HepG2 (cell line): Measurements from ENCODE around the gene ABTB2. TPM values are rescaled to one million over a fixed set of nuclear protein-coding genes. Genes with fewer than 3 reads are reported as not detected.

Experiments
- DNMT1 ChIP-seq: sonication (generic); formaldehyde crosslinking; IDR thresholded peaks from 2 replicates; pipeline ENCODE4 v1.5.1; 2020; ENCODE audit warnings: mild to moderate bottlenecking, missing genetic modification reagents
- FOXA3 ChIP-seq: IDR thresholded peaks from 2 replicates; pipeline ENCODE4 v1.6.1; 2016; ENCODE audit warnings: missing genetic modification reagents, missing compliant biosample characterization
- HNF4A ChIP-seq: sonication (generic); formaldehyde crosslinking; IDR thresholded peaks from 2 replicates; pipeline ENCODE4 v1.4.0; 2020; ENCODE audit warnings: missing genetic modification reagents
- KMT2A ChIP-seq: sonication (generic); formaldehyde crosslinking; IDR thresholded peaks from 2 replicates; pipeline ENCODE4 v1.4.0; 2020; ENCODE audit warnings: missing genetic modification reagents
- MIER3 ChIP-seq: IDR thresholded peaks from 2 replicates; pipeline ENCODE4 v1.6.1; 2016; ENCODE audit warnings: missing compliant biosample characterization, borderline replicate concordance
- TCF7 ChIP-seq: sonication (generic); IDR thresholded peaks from 2 replicates; pipeline ENCODE4 v1.6.1; 2016; ENCODE audit warnings: antibody characterized with exemption, low read depth
- THRA ChIP-seq: sonication (generic); formaldehyde crosslinking; IDR thresholded peaks from 2 replicates; pipeline ENCODE4 v1.4.0; 2020; ENCODE audit warnings: missing genetic modification reagents, borderline replicate concordance
- TMF1 ChIP-seq: sonication (generic); formaldehyde crosslinking; IDR thresholded peaks from 2 replicates; pipeline ENCODE4 v1.8.1; 2022; ENCODE audit warnings: low read depth, missing genetic modification reagents
- ZBTB39 ChIP-seq: sonication (generic); formaldehyde crosslinking; IDR thresholded peaks from 2 replicates; pipeline ENCODE4 v1.5.0; 2020; ENCODE audit warnings: missing genetic modification reagents
- ZKSCAN8 ChIP-seq: IDR thresholded peaks from 2 replicates; pipeline ENCODE4 v1.6.1; 2016; ENCODE audit warnings: borderline replicate concordance, missing genetic modification reagents, missing compliant biosample characterization
- ZNF205 ChIP-seq: IDR thresholded peaks from 2 replicates; pipeline ENCODE4 v1.6.1; 2018; ENCODE audit warnings: missing biosample characterization, missing genetic modification reagents
- ZNF24 ChIP-seq: fragments of 450-650 bp; IDR thresholded peaks from 2 replicates; pipeline ENCODE4 v1.6.1; 2017; ENCODE audit warnings: antibody characterized with exemption, mild to moderate bottlenecking
- ZNF276 ChIP-seq: sonication (generic); formaldehyde crosslinking; IDR thresholded peaks from 2 replicates; pipeline ENCODE4 v1.4.0; 2020; ENCODE audit warnings: mild to moderate bottlenecking, low read depth, missing genetic modification reagents
- ZNF614 ChIP-seq: IDR thresholded peaks from 2 replicates; pipeline ENCODE4 v1.6.1; 2018; ENCODE audit warnings: missing biosample characterization, missing genetic modification reagents, inconsistent platforms, borderline replicate concordance
- ZNF713 ChIP-seq: sonication (generic); formaldehyde crosslinking; IDR thresholded peaks from 2 replicates; pipeline ENCODE4 v1.4.0; 2020; ENCODE audit warnings: mild to moderate bottlenecking, missing genetic modification reagents
- ZNF773 ChIP-seq: sonication (generic); formaldehyde crosslinking; IDR thresholded peaks from 2 replicates; pipeline ENCODE4 v1.4.0; 2020; ENCODE audit warnings: missing genetic modification reagents, borderline replicate concordance
- ZNF816 ChIP-seq: sonication (generic); formaldehyde crosslinking; IDR thresholded peaks from 2 replicates; pipeline ENCODE4 v1.8.0; 2022; ENCODE audit warnings: missing genetic modification reagents, mild to moderate bottlenecking, borderline replicate concordance
- ZNF839 ChIP-seq: sonication (generic); formaldehyde crosslinking; IDR thresholded peaks from 2 replicates; pipeline ENCODE4 v1.4.0; 2020; ENCODE audit warnings: missing genetic modification reagents, mild to moderate bottlenecking, borderline replicate concordance
- polyA plus RNA-seq, 8 experiments: library from polyadenylated mRNA; depleted of rRNA in 3 of 8; stranded (reverse) in 7 of 8; unstranded in 1 of 8; fragments of >200 nt; fragmentation: Illumina TruSeq in 4 of 8; extraction: Trizol in 4 of 8; gene quantifications; 2 replicates each; pipeline versions ENCODE4 v1.2.1 to v1.2.3, GENCODE V29; 2011 to 2016; ENCODE audit warnings: low read depth in 4 of 8, missing spikeins in 1 of 8, mixed read lengths in 1 of 8; ENCODE audit not compliant: insufficient read depth in 1 of 8
- total RNA-seq, 5 experiments: library from RNA; depleted of rRNA; stranded (reverse); fragments of >200 nt; fragmentation: Illumina TruSeq; extraction: Trizol; gene quantifications; 2 replicates each; pipeline ENCODE4 v1.2.3, GENCODE V29; 2016; ENCODE audit warnings: low read depth in 1 of 5
- TF ChIP-seq, protein P1 (sequence below): sonication (generic); formaldehyde crosslinking; IDR thresholded peaks from 2 replicates; pipeline ENCODE4 v1.4.0; 2020; ENCODE audit warnings: missing genetic modification reagents, borderline replicate concordance
- TF ChIP-seq, protein P2 (sequence below): sonication (generic); formaldehyde crosslinking; IDR thresholded peaks from 2 replicates; pipeline ENCODE4 v1.4.0; 2020; ENCODE audit warnings: missing genetic modification reagents

Gene ABTB2
- total and polyA plus RNA-seq, 2 of the 13 experiments (the other 11 are each of a cell fraction or from before 2014, with no cell fraction given): 5.1 to 15.4 TPM

DNA sequence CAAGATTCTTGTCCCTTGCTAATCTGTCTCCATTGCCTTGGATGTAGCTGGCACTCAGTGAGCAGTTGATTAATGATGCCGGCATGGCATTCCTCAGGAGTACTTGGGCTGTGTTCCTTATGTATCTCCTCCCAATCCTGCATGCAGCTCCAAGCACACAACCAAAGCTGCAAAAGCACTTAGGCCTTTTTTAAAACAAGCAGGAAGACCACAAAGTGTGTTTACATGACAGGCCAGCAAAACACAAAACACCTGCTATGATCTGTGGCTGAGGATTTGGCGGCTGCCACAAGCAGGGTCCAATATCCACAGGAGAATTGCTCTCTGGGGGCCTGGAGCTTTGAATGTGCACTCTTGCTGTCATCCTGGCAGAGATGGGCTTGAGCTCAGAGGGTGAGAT is 8.9 kb downstream of the ABTB2 start (continued):
- TF ChIP-seq, protein P1, sequence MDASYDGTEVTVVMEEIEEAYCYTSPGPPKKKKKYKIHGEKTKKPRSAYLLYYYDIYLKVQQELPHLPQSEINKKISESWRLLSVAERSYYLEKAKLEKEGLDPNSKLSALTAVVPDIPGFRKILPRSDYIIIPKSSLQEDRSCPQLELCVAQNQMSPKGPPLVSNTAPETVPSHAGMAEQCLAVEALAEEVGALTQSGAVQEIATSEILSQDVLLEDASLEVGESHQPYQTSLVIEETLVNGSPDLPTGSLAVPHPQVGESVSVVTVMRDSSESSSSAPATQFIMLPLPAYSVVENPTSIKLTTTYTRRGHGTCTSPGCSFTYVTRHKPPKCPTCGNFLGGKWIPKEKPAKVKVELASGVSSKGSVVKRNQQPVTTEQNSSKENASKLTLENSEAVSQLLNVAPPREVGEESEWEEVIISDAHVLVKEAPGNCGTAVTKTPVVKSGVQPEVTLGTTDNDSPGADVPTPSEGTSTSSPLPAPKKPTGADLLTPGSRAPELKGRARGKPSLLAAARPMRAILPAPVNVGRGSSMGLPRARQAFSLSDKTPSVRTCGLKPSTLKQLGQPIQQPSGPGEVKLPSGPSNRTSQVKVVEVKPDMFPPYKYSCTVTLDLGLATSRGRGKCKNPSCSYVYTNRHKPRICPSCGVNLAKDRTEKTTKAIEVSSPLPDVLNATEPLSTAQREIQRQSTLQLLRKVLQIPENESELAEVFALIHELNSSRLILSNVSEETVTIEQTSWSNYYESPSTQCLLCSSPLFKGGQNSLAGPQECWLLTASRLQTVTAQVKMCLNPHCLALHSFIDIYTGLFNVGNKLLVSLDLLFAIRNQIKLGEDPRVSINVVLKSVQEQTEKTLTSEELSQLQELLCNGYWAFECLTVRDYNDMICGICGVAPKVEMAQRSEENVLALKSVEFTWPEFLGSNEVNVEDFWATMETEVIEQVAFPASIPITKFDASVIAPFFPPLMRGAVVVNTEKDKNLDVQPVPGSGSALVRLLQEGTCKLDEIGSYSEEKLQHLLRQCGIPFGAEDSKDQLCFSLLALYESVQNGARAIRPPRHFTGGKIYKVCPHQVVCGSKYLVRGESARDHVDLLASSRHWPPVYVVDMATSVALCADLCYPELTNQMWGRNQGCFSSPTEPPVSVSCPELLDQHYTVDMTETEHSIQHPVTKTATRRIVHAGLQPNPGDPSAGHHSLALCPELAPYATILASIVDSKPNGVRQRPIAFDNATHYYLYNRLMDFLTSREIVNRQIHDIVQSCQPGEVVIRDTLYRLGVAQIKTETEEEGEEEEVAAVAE (CRISPR knock-in tag): no peak
- peak; percentile 65; the same call in 1 of the 2 replicates for TF ChIP-seq ZNF205 (CRISPR knock-in tag)
- no peak for TF ChIP-seq ZNF713 (CRISPR knock-in tag)
- 0 out of 2 replicates have a peak, but pooled peaks have one; percentile 16 for TF ChIP-seq FOXA3 (CRISPR knock-in tag)
- no peak for TF ChIP-seq ZNF276 (CRISPR knock-in tag)
- no peak for TF ChIP-seq ZNF24
- no peak for TF ChIP-seq ZNF773 (CRISPR knock-in tag)
- no peak for TF ChIP-seq MIER3
- no peak for TF ChIP-seq ZBTB39 (CRISPR knock-in tag)
- TF ChIP-seq TCF7: no peak
- no peak for TF ChIP-seq ZNF839 (CRISPR knock-in tag)
- peak; percentile 45; the same call in 1 of the 2 replicates for TF ChIP-seq HNF4A (CRISPR knock-in tag)
- TF ChIP-seq, protein P2, sequence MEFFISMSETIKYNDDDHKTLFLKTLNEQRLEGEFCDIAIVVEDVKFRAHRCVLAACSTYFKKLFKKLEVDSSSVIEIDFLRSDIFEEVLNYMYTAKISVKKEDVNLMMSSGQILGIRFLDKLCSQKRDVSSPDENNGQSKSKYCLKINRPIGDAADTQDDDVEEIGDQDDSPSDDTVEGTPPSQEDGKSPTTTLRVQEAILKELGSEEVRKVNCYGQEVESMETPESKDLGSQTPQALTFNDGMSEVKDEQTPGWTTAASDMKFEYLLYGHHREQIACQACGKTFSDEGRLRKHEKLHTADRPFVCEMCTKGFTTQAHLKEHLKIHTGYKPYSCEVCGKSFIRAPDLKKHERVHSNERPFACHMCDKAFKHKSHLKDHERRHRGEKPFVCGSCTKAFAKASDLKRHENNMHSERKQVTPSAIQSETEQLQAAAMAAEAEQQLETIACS (CRISPR knock-in tag): no peak
- TF ChIP-seq KMT2A (CRISPR knock-in tag): no peak
- TF ChIP-seq TMF1: no peak
- TF ChIP-seq THRA (CRISPR knock-in tag): no peak
- no peak for TF ChIP-seq DNMT1 (CRISPR knock-in tag)
- TF ChIP-seq ZNF614 (CRISPR knock-in tag): no peak
- no peak for TF ChIP-seq ZNF816 (CRISPR knock-in tag)
- no peak for TF ChIP-seq ZKSCAN8
